Activated gamma-delta T cell treated with Interleukin-2 at 50 U/mL for 16 hours (primary cell): ENCODE data around the gene IPP.
"Not testable (repeated sequence)": the region's sequence is repeated elsewhere in the genome, so short reads cannot be mapped to it uniquely, and the experiment has no call there.

Experiments
- DNase-seq: peaks from one replicate; pipeline ENCODE4 v3.0.0-alpha.2; 2020

Gene IPP

DNA sequence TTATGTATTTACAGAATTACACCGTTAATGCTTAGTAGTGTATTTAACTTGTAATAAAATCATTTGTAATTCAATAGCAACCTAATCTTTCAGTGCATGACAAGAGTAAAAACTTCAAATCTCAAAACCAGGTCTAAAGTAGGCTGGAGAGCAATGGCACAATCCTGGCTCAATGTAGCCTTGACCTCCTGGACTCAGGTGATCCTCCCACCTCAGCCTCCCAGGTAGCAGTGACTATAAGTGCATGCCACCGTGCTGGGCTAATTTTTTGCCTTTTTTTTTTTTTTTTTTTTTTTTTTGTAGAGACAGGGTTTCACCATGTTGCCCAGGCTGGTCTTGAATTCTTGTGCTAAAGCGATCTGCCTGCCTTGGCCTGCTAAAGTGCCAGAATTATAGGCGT lies 11.3 kb downstream of the IPP start:
- DNase-seq, result no peak

DNA sequence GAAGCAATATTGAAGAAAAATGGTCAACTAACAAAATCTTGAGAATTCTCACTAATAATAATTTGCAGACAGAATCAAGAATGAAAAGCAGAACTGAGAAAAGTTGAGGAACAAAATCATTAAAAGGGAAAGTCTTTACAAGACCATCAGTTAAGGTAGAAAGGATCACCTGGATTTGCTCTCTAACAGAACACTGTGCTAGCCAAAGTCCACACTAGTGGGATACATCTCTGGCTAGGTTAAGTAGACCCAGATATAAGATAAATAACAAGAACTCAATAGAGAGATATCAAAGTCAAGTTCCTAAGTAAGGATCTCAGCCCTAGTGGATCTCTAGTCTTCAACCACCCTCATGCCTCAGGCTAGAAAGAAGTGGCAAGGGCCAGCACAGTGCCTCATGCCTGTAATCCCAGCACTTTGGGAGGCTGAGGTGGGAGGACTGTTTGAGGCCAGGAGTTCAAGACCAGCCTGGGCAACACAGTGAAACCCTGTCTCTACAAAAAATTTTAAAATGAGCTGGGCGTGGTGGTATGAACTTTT lies 19.6 kb downstream of the IPP start:
- no peak for DNase-seq

DNA sequence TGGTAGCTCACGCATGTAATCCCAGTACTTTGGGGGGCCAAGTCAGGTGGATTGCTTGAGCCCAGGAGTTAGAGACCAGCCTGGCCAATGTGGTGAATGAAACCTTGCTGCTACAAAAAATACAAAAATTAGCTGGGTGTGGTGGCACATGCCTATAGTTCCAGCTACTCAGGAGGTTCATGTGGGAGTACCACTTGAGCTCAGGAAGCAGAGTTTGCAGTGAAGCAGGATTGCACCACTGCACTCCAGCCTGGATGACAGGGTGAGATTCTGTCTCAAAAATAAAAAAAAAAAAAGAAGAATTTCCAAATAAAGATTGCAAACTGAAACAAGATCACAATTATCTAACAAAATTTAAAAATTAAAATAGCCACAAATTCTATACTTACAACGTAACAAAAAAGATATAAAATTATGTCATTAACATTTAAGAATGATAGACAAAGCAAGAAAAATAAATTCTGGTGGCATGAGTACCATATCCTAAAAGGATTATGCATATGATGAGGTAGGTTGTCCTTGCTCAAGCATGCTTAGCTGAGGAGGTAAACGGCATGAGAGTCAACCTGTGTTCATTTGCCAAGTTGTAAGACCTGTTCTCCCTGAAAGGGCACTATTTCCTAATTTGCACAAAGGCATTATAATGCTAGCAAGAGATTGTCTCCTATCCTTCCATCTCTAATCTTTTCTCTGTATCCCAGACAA lies 20.2 kb downstream of the IPP start:
- no peak for DNase-seq

DNA sequence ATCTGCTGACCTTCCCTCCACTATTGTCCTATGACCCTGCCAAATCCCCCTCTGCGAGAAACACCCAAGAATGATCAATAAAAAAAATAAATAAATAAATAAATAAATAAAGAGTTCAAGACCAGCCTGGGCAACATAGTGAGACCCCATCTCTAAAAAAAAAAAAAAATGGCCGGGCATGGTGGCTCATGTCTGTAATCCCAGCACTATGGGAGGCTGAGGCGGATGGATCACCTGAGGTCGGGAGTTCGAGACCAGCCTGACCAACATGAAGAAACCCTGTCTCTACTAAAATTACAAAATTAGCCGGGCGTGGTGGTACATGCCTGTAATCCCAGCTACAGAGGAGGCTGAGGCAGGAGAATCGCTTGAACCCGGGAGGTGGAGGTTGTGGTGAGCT lies 24.4 kb downstream of the IPP start:
- DNase-seq, result not testable (repeated sequence)

DNA sequence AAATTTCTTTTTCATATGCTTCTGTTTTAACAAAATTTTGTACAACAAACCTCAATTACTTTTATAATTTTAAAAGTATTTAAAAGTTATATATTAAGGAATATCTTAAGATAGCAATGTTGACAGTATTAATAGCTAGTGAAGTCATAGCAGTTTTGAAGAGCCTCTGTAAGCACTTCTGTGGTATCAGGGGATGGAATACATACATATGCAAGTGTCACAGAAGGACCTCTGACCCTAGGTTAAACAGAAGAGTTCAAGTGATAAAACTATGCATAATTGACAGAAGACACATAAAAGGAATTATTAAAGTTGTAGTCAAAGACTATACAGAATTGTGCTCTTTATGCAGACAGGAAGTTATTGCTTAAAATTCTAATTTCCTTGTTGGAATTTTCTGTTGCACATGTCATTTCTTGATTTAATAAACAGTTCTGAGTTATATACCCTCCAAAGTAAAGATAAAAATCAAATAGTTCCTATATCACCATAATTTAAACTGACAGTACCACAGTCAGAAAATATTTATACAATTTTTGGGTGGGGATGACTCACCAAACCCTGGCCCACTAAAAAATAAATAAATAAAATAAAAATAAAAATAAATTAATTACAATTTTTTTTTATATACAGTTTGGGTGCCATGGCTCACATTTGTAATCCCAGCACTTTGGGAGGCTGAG lies 27.1 kb downstream of the IPP start:
- no peak for DNase-seq

DNA sequence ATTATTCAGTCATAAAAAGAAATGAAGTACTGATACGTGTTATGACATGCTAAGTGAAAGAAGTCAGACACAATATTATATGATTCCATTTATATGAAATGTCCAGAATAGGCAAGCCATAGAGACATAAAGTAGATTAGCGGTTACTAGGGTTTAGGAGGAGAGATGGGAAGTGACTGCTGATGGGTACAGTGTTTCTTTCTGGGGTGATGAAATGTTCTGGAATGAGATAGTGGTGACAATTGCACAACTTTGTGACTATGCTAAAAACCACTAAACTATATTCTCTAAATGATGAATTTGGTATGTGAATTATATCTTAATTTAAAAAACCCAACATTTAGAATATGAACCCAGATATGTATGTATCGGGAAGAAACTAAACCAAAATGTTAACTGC lies 27.6 kb downstream of the IPP start:
- no peak for DNase-seq

DNA sequence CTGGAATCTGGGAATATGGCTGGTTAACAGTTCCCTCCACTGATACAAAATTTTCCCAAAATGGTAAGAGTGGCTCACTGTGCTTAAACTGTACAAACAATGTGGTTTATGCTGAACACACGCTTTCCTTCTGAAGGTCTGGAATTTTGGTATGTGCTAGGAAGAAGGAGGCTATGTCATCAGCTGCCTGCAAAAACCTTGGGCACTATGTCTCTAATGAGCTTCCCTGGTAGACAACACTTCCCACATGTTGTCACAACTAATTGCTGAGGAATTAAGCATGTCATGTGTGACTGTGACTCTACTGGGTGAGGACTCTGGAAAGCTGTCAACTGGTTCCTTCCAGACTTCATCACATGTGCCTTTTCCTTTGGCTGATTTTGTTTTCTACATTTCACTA lies 29.2 kb downstream of the IPP start:
- no peak for DNase-seq

DNA sequence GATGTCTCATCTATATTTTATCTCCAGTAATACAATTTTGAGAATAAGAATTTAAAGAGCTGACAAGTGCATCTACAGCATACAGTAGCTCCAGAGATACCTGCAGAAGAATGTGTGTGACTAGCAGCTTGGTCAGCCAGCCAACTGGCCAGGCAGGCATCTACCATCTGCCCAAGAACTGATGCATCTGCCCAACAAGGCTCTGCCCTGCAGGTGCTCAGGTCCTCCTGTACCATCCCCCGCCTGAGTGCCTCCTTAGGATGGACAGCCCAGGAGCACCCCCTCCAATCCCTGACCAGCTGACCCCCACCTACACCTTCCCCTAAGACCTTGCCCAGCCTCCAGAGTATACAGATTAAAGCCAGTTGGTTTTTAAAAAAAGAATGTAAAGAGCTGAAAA lies 32.2 kb downstream of the IPP start:
- DNase-seq, result no peak

DNA sequence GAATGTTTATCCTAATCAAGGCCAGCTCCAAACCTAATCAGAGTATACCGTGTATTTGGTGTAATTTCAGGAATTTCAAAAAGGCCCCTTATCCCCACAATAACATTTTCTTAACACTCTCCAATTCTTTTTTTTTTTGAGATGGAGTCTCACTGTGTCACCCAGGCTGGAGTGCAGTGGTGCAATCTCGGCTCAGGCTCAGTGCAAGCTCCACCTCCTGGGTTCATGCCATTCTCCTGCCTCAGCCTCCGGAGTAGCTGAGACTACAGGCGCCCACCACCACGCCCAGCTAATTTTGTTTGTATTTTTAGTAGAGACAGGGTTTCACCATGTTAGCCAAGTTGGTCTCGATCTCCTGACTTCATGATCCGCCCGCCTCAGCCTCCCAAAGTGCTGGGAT lies 33.1 kb downstream of the IPP start:
- DNase-seq, result not testable (repeated sequence)

DNA sequence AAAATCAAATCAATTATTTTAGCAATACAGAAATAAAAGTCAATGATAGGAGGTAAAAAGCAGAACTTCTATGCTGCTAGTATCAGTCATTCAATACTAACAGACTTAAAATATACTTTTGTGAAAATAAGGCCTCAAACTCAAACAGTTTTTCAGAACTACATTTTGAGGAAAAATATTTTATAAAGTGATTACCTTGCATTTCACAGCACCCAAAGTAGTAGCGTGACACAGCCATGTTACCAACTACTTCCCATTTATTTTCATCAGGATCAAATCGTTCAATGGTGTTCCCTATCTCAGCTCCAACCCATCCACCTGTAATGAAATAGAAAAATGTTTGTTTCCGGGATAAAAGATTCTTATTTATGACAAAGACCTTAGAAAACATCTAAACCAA lies 33.8 kb downstream of the IPP start:
- no peak for DNase-seq

DNA sequence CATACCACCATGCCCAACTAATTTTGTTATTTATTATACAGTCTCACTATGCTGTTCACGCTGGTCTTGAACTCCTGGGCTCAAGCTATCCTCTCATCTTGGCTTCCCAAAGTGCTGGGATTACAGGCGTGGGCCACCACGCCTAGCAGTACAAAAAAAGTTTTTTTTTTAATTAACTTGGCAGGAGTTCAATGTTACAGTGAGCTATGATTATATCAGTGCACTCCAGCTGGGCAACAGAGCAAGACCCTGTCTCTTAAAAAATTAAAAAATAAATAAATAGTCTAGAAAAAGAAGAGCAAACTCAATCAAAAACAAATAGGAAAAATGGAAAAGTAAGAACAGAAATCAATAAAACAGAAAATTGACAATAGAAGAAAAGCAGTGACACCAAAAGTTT lies 36.7 kb downstream of the IPP start:
- DNase-seq, result no peak

DNA sequence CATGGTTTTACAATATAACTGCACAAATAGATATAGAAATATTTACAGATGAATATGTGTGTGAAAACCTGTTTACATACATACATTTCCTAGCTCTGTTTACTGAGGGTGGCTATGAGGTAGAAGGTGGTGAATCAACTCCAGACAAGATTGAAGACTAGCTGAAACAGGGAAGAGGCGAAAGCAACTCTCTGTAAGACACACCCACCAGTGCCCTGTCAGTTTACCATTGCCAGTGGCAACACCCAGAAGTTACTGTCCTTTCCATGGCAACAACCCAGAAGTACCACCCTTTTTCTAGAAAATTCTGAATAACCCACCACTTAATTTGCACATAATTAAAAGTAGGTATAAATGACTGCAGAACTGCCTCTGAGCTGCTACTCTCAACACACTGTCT lies 45.8 kb downstream of the IPP start:
- DNase-seq, result no peak

DNA sequence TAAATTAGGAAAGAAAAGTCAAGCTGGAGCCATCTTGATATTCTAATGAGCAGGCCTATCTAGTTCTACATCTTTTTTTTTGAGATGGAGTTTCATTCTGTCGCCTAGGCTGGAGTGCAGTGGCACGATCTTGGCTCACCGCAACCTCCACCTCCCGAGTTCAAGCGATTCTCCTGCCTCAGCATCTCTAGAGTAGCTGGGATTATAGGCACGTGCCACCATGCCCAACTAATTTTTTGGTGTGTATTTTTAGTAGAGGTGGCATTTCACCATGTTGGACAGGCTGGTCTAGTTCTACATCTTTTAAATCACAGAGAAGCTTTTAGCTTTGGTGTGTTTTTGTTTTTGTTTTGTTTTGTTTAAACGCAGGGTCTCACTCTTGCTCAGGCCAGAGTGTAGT lies 55.6 kb downstream of the IPP start:
- DNase-seq, result no peak

DNA sequence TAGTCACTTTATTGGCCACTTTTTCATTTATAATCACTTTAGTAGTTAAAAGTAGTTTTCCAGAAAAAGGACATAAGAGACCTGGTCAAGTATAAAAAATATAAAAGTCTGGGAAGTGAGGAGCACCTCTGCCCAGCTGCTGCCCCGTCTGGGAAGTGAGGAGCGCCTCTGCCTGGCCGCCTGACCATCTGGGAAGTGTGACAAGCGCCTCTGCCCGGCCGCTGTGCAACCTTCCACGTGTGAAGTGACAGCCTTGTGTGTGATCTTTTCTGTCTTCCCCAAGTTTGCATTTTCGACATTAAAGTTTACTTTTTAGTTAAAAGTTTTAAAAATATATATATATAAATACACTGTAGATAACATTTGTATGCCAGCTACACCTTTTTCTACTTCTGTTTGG lies 56.6 kb downstream of the IPP start:
- not testable (repeated sequence) for DNase-seq

DNA sequence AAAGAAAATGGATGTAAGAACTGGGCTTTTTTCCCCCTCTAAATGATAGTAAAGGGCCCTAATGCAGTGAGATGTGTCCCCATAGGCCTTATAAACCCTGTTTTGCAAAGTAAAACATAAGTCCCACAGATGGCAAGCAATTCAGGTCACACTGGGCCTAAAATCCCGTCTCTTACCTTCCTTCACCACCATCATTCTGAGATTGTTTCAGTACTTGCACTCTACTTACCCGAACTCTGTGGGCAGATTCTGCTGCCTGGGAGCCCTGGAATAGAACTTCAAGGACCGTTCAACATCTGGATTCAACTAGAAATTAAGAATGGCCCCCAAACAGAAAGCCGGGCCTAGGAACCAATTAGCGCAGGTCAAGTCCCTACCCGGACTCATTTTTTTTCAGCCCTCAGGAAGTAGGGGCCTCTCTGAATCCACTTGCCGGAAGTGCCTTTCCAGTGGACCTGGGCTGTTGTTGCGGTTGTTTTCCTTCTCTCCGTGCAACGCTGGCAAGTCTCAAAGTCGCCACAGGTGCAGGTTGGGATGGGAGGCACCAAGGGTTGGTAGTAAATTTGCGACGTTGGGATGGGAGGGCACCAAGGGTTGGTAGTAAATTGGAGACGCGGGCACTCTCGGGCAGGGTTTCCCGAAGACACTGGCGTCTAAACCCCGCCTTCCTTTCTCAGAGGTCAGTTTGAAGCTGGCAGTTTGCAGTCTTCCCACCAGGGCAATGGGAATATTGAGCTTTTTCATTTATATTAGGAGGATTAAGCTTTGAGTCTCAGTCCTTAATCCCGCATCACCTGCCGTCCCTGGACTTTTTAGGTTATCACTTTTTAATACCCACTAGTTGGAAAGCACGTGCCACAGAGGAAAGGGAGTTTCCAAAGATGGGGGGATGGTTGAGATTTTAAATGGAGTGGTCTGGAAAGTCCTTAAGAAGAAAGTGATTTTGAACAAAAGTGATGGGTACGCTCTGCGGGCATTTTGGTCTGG lies 62.4 kb downstream of the IPP start, which contains the start of gene TMEM69:
Gene TMEM69, plus strand, starts transcription at position 428 of the 987 bp plus-strand sequence. CDS start 2,888 bp downstream, outside the sequence.
- peak; percentile 72 for DNase-seq

DNA sequence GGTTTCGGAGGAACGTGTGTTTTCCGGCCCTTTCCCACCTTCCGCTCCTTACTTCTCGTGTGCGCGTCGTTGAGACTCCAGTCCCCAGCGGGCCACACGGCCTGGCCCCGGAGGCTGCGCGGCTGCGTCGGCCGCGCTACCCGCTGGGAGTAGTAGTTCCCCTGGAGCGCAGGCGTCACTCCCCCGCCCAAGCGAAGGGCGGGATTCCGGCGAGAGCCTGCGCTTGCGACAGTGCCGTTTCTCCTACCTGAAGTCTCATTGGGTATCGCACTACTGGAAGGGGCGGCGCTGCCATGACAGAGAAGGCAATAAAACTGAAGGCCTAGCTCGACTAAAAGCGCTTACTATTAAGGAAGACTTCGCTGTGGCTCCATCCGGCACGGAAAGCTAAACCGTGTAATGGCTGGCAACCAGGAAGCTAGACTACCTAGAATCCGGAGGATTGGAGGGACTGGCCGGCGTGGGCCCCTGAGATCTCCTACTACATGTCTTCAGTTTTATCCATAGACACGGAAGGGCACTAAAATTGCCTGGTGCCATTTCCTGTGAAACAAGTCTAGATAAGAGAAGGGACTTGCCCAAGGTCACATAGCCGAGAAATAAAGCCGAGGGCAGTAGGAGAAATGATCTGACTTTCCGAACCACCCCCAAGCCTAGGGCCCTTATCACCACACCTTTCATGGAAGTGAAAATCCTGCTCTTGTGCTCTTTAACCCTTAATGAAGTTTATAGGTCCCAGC lies 63.3 kb downstream of the IPP start:
- peak; percentile 95 for DNase-seq

DNA sequence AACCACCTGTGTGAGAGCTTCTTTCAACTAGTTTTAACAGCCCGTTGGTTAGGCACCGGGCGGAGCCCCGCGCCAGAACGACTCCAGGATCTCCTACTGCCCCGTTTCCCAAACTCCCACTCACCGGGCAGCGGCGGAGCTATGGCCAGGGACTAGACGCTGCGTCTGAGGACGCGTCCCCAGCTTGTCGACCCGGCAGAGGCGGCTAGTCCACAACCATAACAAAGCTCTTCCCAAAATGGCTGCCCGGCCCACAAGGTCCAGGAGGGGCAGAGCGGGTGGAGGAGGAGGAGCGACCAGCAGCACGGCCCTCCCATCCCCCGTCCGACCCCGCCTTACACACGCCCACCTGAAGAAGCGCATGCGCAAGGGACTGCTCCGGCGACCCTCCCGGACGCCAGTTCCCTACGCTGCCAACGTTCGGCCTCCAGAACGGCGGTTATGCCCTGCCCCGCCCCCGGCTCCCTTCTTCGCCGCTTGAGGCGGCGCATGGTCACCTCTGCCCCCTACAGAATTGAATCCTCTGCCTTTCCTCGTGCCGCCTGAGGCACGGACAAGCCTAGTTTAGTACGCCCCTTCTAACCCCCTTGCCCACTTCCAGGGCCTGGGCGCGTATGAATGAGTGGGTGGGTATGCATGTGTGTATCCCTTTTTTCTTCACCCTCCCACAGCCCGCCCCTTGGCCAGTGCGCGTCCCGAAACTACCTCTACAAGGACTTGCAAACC lies 64.0 kb downstream of the IPP start, which contains the start of gene GPBP1L1:
Gene GPBP1L1, minus strand, starts transcription at position 246 of the 726 bp plus-strand sequence. CDS start 27,446 bp downstream, outside the sequence.
- DNase-seq, result peak; percentile 97

DNA sequence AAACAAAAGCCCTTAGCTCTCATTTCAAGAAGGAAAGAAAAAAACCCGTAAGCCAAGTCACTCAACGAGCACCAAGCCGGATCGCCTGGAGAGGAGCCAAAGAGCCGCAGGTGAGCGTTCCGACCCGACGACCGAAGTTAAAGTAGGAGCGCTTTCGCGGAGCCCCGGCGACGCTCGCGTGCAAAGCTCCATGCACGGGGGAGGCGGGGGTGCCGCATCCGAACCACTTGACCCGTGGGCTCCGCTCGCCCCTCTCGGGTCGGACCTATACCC lies 64.5 kb downstream of the IPP start:
- DNase-seq, result peak; percentile 65

DNA sequence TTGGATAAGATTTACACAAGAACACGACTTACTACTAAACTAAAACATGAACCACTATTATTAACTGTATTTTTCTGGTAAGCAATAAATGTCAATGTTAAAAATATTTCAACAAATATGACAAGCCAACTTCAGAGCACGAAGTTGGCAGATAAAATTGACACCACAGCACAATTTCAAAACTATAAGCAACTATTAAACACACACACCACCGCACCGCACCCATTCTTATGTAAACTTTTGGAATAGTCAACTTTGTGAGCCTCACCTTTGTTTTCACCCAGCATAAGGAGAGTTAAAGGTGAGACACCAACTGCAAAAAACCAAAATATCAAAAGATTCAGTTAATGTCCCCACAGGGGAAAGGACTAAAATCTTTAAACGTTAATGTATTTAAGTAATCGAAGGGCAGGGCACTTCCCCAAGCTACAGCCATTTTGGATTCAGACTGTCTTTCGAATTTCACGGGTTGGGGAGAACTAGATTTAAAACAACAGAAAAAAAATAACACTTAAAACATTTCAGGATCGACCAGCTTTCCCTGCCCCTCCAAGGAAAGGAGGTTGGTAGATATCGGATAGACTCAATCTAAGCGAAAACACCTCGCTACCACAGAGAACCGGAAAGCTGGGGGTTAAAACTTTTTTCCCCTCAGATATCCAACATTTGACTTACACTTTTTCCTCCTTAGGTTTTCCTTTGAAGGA lies 65.0 kb downstream of the IPP start:
- DNase-seq, result no peak

DNA sequence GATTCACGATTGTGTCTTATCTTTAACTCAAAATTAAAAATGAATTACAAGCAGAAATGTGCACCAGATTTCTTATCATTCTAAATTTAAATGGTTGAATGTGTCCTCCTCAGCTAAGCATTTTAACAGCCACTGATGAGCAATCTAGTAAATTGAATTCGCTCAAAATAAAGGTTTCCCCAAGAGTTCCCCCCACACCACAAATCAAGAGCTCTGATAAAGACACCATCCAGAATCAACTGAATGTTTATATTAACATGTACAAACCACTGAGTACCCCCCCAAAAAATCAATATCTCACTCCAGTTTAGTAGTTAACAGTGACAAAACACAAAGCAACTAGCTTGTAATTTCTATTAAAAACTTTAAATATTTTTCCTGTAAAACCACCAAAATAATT lies 66.1 kb downstream of the IPP start:
- DNase-seq, result no peak

DNA sequence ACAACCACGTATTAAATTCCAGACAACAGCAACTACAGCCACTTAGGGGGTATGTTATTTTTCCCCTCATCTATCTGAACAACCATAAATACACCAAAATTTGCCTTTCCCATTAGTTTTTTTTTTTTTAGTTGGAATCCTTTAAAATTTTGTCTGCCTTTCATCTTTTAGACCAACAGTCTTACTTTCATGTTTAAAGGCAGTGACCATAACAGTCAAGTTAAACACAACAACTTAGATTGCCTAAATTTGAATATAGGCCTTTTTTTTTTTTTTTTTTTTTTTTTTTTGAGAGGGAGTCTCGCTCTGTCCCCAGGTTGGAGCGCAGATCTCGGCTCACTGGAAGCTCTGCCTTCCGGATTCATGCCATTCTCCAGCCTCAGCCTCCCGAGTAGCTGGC lies 67.5 kb downstream of the IPP start:
- no peak for DNase-seq
